IMR-90 (cell line): ENCODE results near the gene EPHB1. TPM values are rescaled to one million over a fixed set of nuclear protein-coding genes. Genes with fewer than 3 reads are reported as not detected.

Experiments used
- ATAC-seq: fragments of 200-7000 bp; cut with Tn5 transposase; 2 replicates; pipeline ENCODE4 v1.9.1; 2020; ENCODE audit warnings: low read depth, mild to moderate bottlenecking, moderate library complexity
- BruUV-seq: library from RNA; stranded (reverse); fragments of 400-500 nt; replicated peaks from 2 replicates; lab custom pipeline; 2021; lab: Mats Ljungman, UMichigan
- CTCF ChIA-PET: fragments of 300-600 bp; formaldehyde crosslinking; extraction: SDS; loops from one replicate; lab custom pipeline; 2021; ENCODE audit warnings: antibody characterized with exemption; lab: Yijun Ruan, JAX
- POLR2A ChIA-PET: fragments of 300-600 bp; sonication (Branson Sonifier 250); formaldehyde crosslinking; loops from one replicate; lab custom pipeline; 2022; ENCODE audit warnings: antibody characterized with exemption; ENCODE audit not compliant: unreplicated experiment; lab: Charles Lee
- DNase-seq: peaks from one replicate; pipeline ENCODE4 v3.0.0; 2013
- H2AFZ ChIP-seq: replicated peaks from 2 replicates; pipeline ENCODE3; 2013; ENCODE audit warnings: low read length, mild to moderate bottlenecking; ENCODE audit not compliant: poor library complexity
- H2AK5ac ChIP-seq: 2 replicates; pipeline ENCODE4 v1.6.1; 2013; ENCODE audit warnings: low read depth, low read length, inconsistent platforms
- H2AK9ac ChIP-seq: replicated peaks from 2 replicates; pipeline ENCODE3; 2013; ENCODE audit warnings: mild to moderate bottlenecking, low read depth, low read length, moderate library complexity; ENCODE audit not compliant: poor library complexity
- H2BK120ac ChIP-seq: 2 replicates; pipeline ENCODE4 v1.6.1; 2013; ENCODE audit warnings: low read depth, low read length, inconsistent platforms
- H2BK15ac ChIP-seq: 3 replicates; pipeline ENCODE4 v1.6.1; 2013; ENCODE audit warnings: low read depth, low read length, inconsistent platforms
- H2BK20ac ChIP-seq: 2 replicates; pipeline ENCODE4 v1.6.1; 2013; ENCODE audit warnings: low read depth, mild to moderate bottlenecking, inconsistent platforms, low read length, moderate library complexity
- H2BK5ac ChIP-seq: 2 replicates; pipeline ENCODE4 v1.6.1; 2013; ENCODE audit warnings: mild to moderate bottlenecking, low read depth, low read length, inconsistent platforms; ENCODE audit not compliant: poor library complexity, severe bottlenecking
- H3K14ac ChIP-seq: replicated peaks from 2 replicates; pipeline ENCODE4 v1.6.1; 2013; ENCODE audit warnings: low read depth, low read length, inconsistent platforms
- H3K18ac ChIP-seq: 2 replicates; pipeline ENCODE4 v1.6.1; 2013; ENCODE audit warnings: low read depth, low read length, control low read depth
- H3K23ac ChIP-seq: 2 replicates; pipeline ENCODE4 v1.6.1; 2013; ENCODE audit warnings: low read depth, low read length, inconsistent platforms
- H3K27ac ChIP-seq: 2 replicates; pipeline ENCODE4 v1.5.1; 2013; ENCODE audit warnings: mild to moderate bottlenecking, control low read depth, low read length; ENCODE audit not compliant: insufficient read depth
- H3K27me3 ChIP-seq: 2 replicates; pipeline ENCODE4 v1.6.1; 2013; ENCODE audit warnings: low read length; ENCODE audit not compliant: control insufficient read depth, insufficient read depth
- H3K36me3 ChIP-seq: 2 replicates; pipeline ENCODE4 v1.6.1; 2013; ENCODE audit warnings: low read length, mixed read lengths; ENCODE audit not compliant: control insufficient read depth, insufficient read depth
- H3K4ac ChIP-seq: 2 replicates; pipeline ENCODE4 v1.6.1; 2013; ENCODE audit warnings: low read depth, low read length, inconsistent platforms
- H3K4me1 ChIP-seq: 2 replicates; pipeline ENCODE4 v1.6.1; 2013; ENCODE audit warnings: low read length, mixed read lengths; ENCODE audit not compliant: control insufficient read depth, insufficient read depth
- H3K4me2 ChIP-seq: 2 replicates; pipeline ENCODE4 v1.6.1; 2013; ENCODE audit warnings: low read depth, mild to moderate bottlenecking, control low read depth, low read length, moderate library complexity
- H3K4me3 ChIP-seq: 2 replicates; pipeline ENCODE4 v1.5.1; 2013; ENCODE audit warnings: low read depth, mild to moderate bottlenecking, control low read depth, low read length, moderate library complexity; ENCODE audit not compliant: insufficient read depth
- H3K56ac ChIP-seq: 2 replicates; pipeline ENCODE4 v1.6.1; 2013; ENCODE audit warnings: low read length, inconsistent platforms; ENCODE audit not compliant: insufficient read depth; ENCODE audit errors: extremely low read depth
- H3K79me1 ChIP-seq, 2 experiments: 2 replicates each; pipeline ENCODE4 v1.6.1; 2013; ENCODE audit warnings: low read length in 2 of 2, inconsistent platforms in 1 of 2, low read depth in 1 of 2
- H3K9ac ChIP-seq: 2 replicates; pipeline ENCODE4 v1.6.1; 2013; ENCODE audit warnings: low read depth, low read length, control low read depth
- H3K9me1 ChIP-seq: 2 replicates; pipeline ENCODE4 v1.6.1; 2013; ENCODE audit warnings: low read length, inconsistent platforms; ENCODE audit not compliant: insufficient read depth
- H3K9me3 ChIP-seq: 2 replicates; pipeline ENCODE4 v1.6.1; 2013; ENCODE audit warnings: low read length; ENCODE audit not compliant: control insufficient read depth, insufficient read depth
- H4K20me1 ChIP-seq: 2 replicates; pipeline ENCODE4 v1.6.1; 2013; ENCODE audit warnings: low read length, inconsistent platforms; ENCODE audit not compliant: insufficient read depth
- H4K5ac ChIP-seq: 2 replicates; pipeline ENCODE4 v1.6.1; 2013; ENCODE audit warnings: mild to moderate bottlenecking, low read depth, low read length, control low read depth
- H4K8ac ChIP-seq, 2 experiments: 2 replicates each; pipeline ENCODE4 v1.6.1; 2013; ENCODE audit warnings: low read depth in 2 of 2, low read length in 2 of 2, control low read depth in 1 of 2, inconsistent platforms in 1 of 2
- H4K91ac ChIP-seq: 2 replicates; pipeline ENCODE4 v1.6.1; 2013; ENCODE audit warnings: low read depth, low read length, inconsistent platforms; ENCODE audit not compliant: insufficient read depth
- BHLHE40 ChIP-seq: fragments of 150-350 bp; IDR thresholded peaks from 2 replicates; pipeline ENCODE4 v1.6.1; 2016; ENCODE audit warnings: mild to moderate bottlenecking, low read depth, low read length
- CEBPB ChIP-seq: IDR thresholded peaks from 2 replicates; pipeline ENCODE4 v1.6.1; 2012; ENCODE audit warnings: low read depth, low read length, improper control_type of control experiment
- CHD1 ChIP-seq: IDR thresholded peaks from 2 replicates; pipeline ENCODE4 v1.6.1; 2012; ENCODE audit warnings: low read depth, low read length, improper control_type of control experiment
- FOS ChIP-seq: fragments of 150-350 bp; IDR thresholded peaks from 2 replicates; pipeline ENCODE4 v1.6.1; 2016; ENCODE audit warnings: low read depth, low read length
- MAFK ChIP-seq: IDR thresholded peaks from 2 replicates; pipeline ENCODE4 v1.6.1; 2012; ENCODE audit warnings: low read depth, low read length, improper control_type of control experiment
- MXI1 ChIP-seq: IDR thresholded peaks from 2 replicates; pipeline ENCODE4 v1.6.1; 2012; ENCODE audit warnings: low read depth, mild to moderate bottlenecking, low read length, moderate library complexity, borderline replicate concordance
- NFE2L2 ChIP-seq: fragments of 150-350 bp; IDR thresholded peaks from 2 replicates; pipeline ENCODE4 v1.6.1; 2016; ENCODE audit warnings: low read depth, mild to moderate bottlenecking, low read length
- POLR2A ChIP-seq: IDR thresholded peaks from 2 replicates; pipeline ENCODE4 v1.6.1; 2012; ENCODE audit warnings: mild to moderate bottlenecking, low read depth, low read length
- RAD21 ChIP-seq: IDR thresholded peaks from 2 replicates; pipeline ENCODE4 v1.6.1; 2012; ENCODE audit warnings: low read length, improper control_type of control experiment
- RCOR1 ChIP-seq: IDR thresholded peaks from 2 replicates; pipeline ENCODE4 v1.6.1; 2012; ENCODE audit warnings: mild to moderate bottlenecking, low read length, improper control_type of control experiment; ENCODE audit not compliant: insufficient replicate concordance
- RFX5 ChIP-seq: IDR thresholded peaks from 2 replicates; pipeline ENCODE4 v1.8.0; 2012; ENCODE audit warnings: low read depth, mild to moderate bottlenecking, low read length, moderate library complexity
- SMC3 ChIP-seq: fragments of 150-350 bp; IDR thresholded peaks from 2 replicates; pipeline ENCODE4 v1.6.1; 2016; ENCODE audit warnings: low read depth, mild to moderate bottlenecking, antibody characterized with exemption, low read length, moderate library complexity
- WGBS, 2 experiments: methylation state at CpG; one replicate each; pipeline versions ENCODE4 v1.1.5 to v1.1.7; 2013; ENCODE audit warnings: missing lambda C conversion rate in 2 of 2; ENCODE audit not compliant: insufficient read length in 1 of 2; ENCODE audit errors: extremely low coverage in 2 of 2; 5-methylcytosine and 5-hydroxymethylcytosine counted together
- dilution Hi-C: fragments of 300-500 bp; cut with HindIII; formaldehyde crosslinking; loops from one replicate; pipeline ENCODE4 v1.14.3; 2018; ENCODE audit warnings: low sequenced_read_pairs; ENCODE audit not compliant: unreplicated experiment
- in situ Hi-C: fragments of 300-500 bp; cut with MboI; formaldehyde crosslinking; loops from 3 replicates; pipeline ENCODE4 v1.14.3; 2019; ENCODE audit warnings: low sequenced_read_pairs, inconsistent platforms, mixed read lengths
- intact Hi-C: fragments of 100-400 bp; cut with micrococcal nuclease; formaldehyde crosslinking; loops from 2 replicates; pipeline ENCODE4 v1.10.0; 2022
- polyA plus RNA-seq, 3 experiments: library from polyadenylated mRNA; depleted of rRNA; stranded (reverse); fragments of >200 nt; gene quantifications; 2 replicates each; pipeline ENCODE4 v1.2.3, GENCODE V29; 2012; ENCODE audit warnings: low replicate concordance in 1 of 3
- total RNA-seq: library from RNA; depleted of rRNA; stranded (reverse); fragments of >200 nt; gene quantifications from 2 replicates; pipeline ENCODE4 v1.2.3, GENCODE V29; 2012
- TF ChIP-seq, protein P1 (sequence below): conservative IDR thresholded peaks from 2 replicates; pipeline ENCODE4 v1.5.1; 2012; ENCODE audit warnings: mild to moderate bottlenecking, low read depth, low read length, improper control_type of control experiment
- TF ChIP-seq, protein P2 (sequence below): fragments of 150-350 bp; IDR thresholded peaks from 2 replicates; pipeline ENCODE4 v1.6.1; 2016; ENCODE audit warnings: low read depth, mild to moderate bottlenecking, low read length, moderate library complexity, borderline replicate concordance
- TF ChIP-seq, protein P3 (sequence below): fragments of 150-350 bp; IDR thresholded peaks from 2 replicates; pipeline ENCODE4 v1.6.1; 2017; ENCODE audit warnings: mild to moderate bottlenecking, antibody characterized with exemption, low read length, low read depth

The EPHB1 gene
- total and polyA plus RNA-seq, 2 of the 4 experiments (the other 2 are of a cell fraction), result 0.17 to 0.36 TPM

DNA sequence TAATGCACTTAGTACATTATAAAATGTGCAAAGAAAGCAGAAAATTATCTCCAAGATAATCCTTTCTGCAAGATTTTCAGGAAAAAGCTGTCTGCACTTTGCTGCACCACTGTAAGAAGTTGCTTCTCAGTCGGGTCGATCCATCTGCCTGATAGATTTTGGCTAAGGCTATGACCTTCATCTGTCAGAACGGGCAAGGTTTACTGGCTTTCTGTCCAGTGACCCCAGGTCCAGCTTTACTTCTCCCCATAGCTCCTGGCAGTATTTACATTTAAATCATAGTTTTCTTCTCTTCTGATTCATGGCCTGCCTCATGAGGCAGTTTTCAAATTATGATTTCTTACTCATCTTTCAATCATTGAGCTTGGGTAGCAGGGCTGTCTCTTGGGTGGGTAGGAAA lies 422.7 kb downstream of the EPHB1 start:
- ATAC-seq, result no peak
- no peak overlapping the region for H3K4me3 ChIP-seq
- no peak overlapping the region for H3K14ac ChIP-seq
- no peaks in the 10 kb centered on the region for H4K20me1 ChIP-seq
- H3K9me1 ChIP-seq, result no peaks in the 10 kb centered on the region
- no peaks in the 10 kb centered on the region for H3K27me3 ChIP-seq
- no peak overlapping the region for H3K4ac ChIP-seq
- WGBS, 2 experiments, result no CpG with 5 or more reads among the region's 3 CpGs
- ChIA-PET POLR2A (no interaction called here), CTCF (no interaction called here)
- no peak overlapping the region for H3K4me2 ChIP-seq
- H3K4me1 ChIP-seq, result no peaks in the 10 kb centered on the region
- no peak overlapping the region for H4K5ac ChIP-seq
- TF ChIP-seq, protein P1, sequence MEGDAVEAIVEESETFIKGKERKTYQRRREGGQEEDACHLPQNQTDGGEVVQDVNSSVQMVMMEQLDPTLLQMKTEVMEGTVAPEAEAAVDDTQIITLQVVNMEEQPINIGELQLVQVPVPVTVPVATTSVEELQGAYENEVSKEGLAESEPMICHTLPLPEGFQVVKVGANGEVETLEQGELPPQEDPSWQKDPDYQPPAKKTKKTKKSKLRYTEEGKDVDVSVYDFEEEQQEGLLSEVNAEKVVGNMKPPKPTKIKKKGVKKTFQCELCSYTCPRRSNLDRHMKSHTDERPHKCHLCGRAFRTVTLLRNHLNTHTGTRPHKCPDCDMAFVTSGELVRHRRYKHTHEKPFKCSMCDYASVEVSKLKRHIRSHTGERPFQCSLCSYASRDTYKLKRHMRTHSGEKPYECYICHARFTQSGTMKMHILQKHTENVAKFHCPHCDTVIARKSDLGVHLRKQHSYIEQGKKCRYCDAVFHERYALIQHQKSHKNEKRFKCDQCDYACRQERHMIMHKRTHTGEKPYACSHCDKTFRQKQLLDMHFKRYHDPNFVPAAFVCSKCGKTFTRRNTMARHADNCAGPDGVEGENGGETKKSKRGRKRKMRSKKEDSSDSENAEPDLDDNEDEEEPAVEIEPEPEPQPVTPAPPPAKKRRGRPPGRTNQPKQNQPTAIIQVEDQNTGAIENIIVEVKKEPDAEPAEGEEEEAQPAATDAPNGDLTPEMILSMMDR, result no peak
- TF ChIP-seq, protein P2, sequence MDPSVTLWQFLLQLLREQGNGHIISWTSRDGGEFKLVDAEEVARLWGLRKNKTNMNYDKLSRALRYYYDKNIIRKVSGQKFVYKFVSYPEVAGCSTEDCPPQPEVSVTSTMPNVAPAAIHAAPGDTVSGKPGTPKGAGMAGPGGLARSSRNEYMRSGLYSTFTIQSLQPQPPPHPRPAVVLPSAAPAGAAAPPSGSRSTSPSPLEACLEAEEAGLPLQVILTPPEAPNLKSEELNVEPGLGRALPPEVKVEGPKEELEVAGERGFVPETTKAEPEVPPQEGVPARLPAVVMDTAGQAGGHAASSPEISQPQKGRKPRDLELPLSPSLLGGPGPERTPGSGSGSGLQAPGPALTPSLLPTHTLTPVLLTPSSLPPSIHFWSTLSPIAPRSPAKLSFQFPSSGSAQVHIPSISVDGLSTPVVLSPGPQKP, result no peak
- no peak for TF ChIP-seq CHD1
- TF ChIP-seq BHLHE40, result no peak
- TF ChIP-seq MXI1, result no peak
- no peak for TF ChIP-seq SMC3
- TF ChIP-seq NFE2L2, result no peak
- no peak for TF ChIP-seq POLR2A
- TF ChIP-seq, protein P3, sequence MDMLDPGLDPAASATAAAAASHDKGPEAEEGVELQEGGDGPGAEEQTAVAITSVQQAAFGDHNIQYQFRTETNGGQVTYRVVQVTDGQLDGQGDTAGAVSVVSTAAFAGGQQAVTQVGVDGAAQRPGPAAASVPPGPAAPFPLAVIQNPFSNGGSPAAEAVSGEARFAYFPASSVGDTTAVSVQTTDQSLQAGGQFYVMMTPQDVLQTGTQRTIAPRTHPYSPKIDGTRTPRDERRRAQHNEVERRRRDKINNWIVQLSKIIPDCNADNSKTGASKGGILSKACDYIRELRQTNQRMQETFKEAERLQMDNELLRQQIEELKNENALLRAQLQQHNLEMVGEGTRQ, result no peak
- TF ChIP-seq FOS, result no peak
- no peak for TF ChIP-seq RAD21
- TF ChIP-seq CEBPB, result no peak
- TF ChIP-seq RCOR1, result no peak
- no peak for TF ChIP-seq RFX5
- no peak for TF ChIP-seq MAFK
- intact Hi-C loops (no loop called here), dilution Hi-C loops (no loop called here), in situ Hi-C loops (no loop called here)
- H3K9ac ChIP-seq, result no peak overlapping the region
- DNase-seq, result no peak
- H2AK9ac ChIP-seq, result no peak overlapping the region
- H3K18ac ChIP-seq, result no peak overlapping the region
- H3K36me3 ChIP-seq, result no peaks in the 10 kb centered on the region
- no peak overlapping the region for H2BK120ac ChIP-seq
- H4K91ac ChIP-seq, result no peak overlapping the region
- H2BK20ac ChIP-seq, result no peak overlapping the region
- no peaks in the 10 kb centered on the region for H3K79me1 ChIP-seq
- H4K8ac ChIP-seq, result no peak overlapping the region
- no peak overlapping the region for H2BK15ac ChIP-seq
- peaks cover 5% of the 10 kb centered on the region; the same call in 1 of the 2 replicates for H3K9me3 ChIP-seq
- no peak overlapping the region for H2AFZ ChIP-seq
- no peak overlapping the region for H3K56ac ChIP-seq
- H2BK5ac ChIP-seq, result no peak overlapping the region
- H3K23ac ChIP-seq, result no peak overlapping the region
- no peak overlapping the region for H3K27ac ChIP-seq
- H2AK5ac ChIP-seq, result no peak overlapping the region
- no TSS peak for BruUV-seq
